GM19351 (cell line): ENCODE measurements around the gene ADCK1.
"Not testable (repeated sequence)": the region's sequence is repeated elsewhere in the genome, so short reads cannot be mapped to it uniquely, and the experiment has no call there.

Source experiments
- ATAC-seq: cut with Tn5 transposase; IDR thresholded peaks from one replicate; pipeline ENCODE4 v1.9.1; 2021; ENCODE audit warnings: mild to moderate bottlenecking, moderate library complexity; ENCODE audit not compliant: unreplicated experiment

ADCK1 gene, protein sequence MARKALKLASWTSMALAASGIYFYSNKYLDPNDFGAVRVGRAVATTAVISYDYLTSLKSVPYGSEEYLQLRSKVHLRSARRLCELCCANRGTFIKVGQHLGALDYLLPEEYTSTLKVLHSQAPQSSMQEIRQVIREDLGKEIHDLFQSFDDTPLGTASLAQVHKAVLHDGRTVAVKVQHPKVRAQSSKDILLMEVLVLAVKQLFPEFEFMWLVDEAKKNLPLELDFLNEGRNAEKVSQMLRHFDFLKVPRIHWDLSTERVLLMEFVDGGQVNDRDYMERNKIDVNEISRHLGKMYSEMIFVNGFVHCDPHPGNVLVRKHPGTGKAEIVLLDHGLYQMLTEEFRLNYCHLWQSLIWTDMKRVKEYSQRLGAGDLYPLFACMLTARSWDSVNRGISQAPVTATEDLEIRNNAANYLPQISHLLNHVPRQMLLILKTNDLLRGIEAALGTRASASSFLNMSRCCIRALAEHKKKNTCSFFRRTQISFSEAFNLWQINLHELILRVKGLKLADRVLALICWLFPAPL

DNA sequence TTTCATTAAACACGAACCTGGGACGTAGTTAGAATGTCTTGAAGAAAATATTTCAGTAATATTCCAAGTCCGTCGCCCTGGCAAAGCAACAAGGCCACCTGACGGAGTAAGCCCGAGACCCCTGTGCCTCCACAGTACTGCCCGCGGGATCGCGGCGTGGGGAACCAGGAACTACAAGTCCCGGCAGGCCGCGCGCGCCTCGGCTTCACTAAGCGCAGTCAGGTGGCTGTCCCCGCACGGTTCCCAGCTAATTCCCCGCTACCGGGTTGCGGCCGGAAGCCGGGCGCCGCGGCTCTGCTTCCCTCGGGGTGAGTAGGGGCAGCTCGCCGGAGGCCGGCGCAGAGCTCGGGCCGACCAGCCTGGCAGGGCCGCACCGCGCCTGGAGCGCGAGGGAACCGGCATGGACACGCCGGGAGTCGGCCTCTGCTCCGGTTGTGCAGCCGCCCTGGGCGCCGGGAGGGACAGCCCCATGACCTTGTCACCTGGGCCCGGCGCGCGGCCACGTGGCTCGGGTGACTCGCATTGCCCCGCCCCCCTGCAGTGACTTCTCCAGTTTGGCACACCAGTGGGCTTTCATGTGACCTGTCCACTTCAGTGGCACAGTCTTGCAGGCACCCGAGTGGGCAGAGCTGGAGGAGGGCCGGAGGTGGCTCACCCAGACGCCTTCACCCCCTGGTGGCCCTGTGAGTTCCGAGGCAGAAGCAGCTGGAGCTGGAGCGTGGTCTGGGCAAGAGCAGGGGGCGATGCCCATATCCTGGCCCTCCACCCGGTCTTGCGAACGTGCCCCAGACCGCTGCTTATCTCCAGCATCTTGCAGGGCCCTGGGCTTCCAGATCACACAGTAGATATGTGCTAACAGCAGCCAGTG is at the start of gene ADCK1:
TSS of gene ADCK1 (plus strand) at position 247 of the 868 bp plus-strand sequence. CDS start 18,870 bp downstream, outside the sequence.
- ATAC-seq = peak; percentile 93

DNA sequence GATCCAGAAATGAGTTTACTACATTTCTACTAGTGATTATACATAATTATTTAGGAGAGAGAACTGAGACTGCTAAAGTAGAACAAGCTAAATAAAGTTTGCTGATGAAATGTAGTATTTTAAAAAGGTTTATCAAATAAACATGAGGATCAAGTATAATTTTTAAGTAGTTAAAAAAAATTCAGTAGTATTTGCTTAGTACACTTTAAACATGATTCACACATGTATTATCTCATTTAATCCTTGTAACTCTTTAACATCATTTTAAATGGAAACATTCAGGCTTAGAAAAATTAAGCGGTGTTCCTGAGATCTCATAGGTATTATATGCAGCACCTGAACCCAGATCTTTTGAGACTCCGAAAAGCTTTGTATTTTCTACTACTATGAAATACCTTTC is 47.6 kb upstream of the ADCK1 start:
- ATAC-seq = no peak

DNA sequence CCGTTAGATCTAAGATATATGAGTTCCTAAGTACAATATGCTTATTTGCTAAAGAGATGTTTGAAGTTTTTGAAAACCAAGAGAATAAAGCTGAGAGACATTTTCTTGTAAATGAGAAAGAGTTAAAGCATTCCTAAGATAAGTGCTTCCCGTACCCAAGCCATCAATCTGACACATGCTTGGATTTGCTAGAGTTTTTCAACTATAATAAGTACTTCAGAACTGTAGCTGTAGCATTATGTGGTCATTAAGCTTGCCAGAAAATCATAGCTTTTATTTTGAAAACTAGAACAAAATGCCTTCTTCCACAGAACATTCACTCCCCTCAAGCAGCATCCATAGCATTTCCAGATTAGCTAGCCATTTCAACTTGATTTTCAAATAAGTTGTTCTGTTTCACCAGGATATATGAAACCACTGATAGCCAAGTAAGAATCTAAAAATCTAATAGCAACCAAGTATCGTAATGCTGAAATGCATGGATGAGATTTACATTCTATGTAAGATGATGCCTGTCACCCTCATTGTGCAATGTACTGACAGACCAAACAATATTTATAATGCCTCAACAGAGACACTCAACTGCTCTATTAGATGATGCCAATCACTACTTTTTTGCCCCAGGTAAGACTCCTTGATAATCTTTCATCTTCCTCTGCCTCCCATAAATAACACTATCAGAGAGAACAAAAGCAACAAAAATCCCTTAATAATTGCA is 47.0 kb upstream of the ADCK1 start:
- ATAC-seq = no peak

DNA sequence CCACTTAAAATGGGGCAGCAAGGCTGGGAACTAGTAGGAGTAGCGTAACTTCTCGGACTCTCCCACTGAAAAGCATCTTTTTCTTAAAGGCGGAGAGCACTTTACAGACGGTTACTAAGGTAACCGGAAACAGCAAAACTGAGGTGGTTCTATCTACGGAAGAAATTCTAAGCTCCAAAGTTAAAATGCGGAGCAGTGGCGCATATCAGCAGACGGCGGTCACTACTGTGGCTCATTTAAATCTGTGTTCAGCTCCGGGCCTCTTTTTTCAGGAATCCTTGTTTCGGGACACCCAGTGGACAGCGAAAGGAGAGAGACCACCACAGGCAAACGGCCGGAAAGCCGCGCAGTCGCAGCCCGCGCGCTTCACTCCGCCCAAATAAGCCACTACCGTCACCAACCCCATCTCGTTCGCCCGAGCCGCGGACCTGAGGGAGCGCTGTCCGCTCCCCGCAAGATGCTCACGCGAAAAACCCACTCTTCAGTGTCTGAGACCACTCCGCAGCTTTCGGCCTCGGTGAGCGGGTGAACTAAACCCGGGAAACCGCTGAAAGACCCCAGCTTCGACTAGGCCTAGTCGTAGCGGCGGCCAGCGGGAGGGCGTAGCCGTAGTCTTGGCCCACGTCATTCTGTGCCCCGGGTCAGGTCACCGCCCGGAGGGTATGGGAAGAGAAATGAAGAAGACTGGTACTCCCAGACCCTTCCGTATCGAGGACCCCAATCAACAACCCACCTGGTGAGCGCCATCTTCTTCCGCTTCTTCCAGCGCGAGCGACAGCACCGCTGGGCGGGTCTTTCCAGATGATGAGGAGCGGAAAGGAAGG is 39.3 kb upstream of the ADCK1 start, which contains the start of gene SNW1:
TSS of gene SNW1 (minus strand) at position 776 of the 824 bp plus-strand sequence. CDS start at position 747, 29 bp downstream.
- ATAC-seq = peak; percentile 93

DNA sequence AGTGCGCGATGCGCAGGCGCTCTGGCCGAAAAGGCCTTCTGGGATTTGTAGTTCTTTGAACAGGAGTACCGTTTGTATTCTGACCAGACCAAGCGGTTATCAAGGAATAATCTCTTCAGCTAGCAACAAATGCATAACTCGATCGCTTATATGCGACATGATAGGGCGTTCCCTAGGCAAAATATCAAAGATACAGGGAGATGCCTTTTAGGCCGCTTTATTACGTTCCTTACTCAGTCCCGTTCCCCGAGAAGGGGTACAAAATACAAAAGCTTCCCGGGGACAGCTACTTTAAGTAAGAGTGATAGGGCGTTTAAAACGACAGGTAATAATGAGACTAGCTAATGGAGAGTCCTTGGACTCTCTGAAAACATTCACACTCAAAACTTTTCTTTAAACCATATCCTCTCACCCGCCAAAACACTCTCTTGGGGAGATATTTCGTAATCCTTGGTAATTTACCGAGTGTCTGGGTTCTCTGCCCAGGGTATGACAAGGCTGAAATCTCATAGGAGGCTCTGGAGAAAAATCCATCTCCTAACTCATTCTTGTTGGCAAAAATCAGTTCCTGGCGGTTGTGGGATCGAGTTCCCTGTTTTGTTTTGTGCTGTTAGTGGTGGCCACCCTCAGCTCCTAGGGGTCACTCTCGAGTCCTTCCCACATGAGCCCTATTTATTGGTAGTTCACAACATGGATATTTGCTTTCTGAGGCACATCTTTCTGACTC is 38.5 kb upstream of the ADCK1 start:
- ATAC-seq = peak; percentile 15

DNA sequence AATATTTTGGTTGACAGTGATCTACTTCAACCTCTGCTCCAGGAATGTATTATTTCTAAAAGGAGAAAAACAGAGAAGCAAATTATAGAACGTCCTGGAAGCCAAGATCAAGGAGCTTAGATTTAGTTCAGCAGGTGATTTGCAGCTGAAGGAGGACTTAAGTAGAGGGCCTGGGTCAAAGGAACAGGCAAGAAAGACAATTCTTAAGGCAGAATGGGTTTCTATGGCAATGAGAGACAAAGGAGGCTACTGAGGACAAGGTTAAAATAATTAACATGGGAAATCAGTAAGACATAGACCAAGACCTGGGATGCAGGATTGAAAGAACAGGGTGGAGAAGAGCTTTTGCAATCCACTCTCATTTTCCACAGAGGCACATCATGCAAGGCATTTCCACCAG is 36.6 kb upstream of the ADCK1 start:
- no peak for ATAC-seq

DNA sequence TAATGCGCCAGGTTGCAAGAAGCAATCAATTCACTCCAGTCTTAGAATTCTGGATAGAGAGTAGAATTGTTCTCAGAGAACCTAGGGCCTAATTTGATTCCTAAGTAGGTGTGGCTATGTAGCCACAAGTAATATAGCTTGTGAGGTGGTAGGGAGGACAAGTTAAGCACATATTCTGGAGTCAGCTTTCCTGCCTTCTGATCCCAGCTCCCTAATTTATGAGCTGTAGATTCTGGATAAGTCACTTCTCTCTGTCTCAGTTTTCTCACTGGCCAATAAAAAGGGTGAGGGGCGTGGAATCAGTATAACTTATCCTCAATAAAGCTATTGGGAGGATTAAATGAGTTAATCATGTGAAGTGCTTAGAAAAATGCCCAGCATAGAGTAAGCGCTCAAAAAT is 35.9 kb upstream of the ADCK1 start:
- ATAC-seq = no peak

DNA sequence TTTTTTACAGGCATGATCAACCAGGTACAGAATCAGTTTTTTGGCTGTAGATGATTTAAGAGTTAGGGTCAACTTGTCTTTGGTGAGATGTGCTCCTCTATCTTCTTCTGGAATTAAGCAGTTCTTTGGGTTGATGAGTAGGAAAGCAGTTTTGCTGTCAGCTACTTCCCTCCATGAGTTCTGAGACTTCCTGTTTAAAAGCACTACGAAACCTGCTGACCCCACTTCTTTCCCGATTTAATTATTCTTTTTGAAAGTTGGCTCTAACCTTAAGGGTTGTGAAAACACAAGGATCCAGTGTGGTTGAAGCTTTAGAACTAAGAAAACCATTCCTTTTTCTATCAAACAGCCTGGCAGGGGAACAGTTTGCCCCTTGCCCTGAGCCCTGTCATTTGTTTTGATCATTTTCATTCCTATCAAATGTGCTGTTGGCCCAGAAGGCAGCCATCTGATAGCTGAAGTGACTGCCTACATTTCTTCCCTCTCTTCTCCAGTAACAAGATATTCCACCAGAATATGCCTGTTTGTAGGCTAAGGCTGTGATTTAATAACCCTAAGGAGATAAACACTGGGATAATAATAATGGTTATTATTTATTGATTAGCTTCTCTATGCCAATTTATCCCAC is 31.4 kb upstream of the ADCK1 start:
- ATAC-seq = not testable (repeated sequence)

DNA sequence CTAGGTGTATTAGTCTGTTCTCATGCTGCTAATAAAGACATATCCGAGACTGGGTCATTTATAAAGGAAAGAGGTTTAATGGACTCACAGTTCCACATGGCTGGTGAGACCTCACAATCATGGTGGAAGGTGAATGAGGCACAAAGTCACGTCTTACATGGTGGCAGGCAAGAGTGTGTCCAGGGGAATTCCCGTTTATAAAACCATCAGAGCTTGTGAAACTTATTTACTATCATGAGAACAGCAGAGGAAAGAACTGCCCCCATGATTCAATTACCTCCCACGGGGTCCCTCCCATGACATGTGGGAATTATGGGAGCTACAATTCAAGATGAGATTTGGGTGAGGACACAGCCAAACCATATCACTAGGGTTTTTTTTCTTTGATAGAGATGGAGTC is 25.9 kb upstream of the ADCK1 start:
- ATAC-seq = not testable (repeated sequence)

DNA sequence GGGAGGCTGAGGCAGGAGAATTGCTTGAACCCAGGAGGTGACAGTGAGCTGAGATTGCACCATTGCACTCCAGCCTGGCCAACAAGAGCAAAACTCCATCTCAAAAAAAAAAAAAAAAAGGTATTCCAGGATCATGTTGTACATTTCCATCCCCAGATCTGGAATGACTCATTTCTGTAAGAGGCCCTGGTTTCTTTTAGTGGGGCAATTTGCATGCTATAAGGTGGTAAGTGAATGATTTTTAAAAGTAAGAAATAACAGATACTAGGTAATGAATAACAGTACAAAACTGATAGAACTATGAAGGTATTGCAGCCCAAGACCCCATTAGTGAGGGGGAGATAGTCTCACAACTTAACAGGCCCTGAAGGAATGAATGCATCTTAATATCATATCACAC is 17.7 kb upstream of the ADCK1 start:
- ATAC-seq = peak; percentile 50

DNA sequence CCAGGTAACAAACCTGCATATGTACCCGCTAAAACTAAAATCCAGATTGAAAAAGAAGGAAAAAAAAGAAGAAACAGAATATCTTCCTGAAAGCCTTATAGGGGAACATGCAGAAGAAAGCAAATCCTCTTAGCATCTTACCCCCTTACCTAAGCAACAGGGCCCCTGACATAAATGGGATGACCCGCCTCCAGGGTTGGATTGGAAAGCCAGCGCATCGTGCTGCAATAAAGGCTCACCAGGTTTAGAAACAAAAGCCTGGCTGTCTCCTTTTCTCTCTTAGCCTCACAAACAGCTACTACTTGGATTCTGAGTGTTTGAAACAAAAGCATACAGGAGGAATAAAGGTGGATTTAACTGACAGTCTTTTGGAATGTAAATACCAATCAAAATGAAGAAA is 13.8 kb upstream of the ADCK1 start:
- no peak for ATAC-seq

DNA sequence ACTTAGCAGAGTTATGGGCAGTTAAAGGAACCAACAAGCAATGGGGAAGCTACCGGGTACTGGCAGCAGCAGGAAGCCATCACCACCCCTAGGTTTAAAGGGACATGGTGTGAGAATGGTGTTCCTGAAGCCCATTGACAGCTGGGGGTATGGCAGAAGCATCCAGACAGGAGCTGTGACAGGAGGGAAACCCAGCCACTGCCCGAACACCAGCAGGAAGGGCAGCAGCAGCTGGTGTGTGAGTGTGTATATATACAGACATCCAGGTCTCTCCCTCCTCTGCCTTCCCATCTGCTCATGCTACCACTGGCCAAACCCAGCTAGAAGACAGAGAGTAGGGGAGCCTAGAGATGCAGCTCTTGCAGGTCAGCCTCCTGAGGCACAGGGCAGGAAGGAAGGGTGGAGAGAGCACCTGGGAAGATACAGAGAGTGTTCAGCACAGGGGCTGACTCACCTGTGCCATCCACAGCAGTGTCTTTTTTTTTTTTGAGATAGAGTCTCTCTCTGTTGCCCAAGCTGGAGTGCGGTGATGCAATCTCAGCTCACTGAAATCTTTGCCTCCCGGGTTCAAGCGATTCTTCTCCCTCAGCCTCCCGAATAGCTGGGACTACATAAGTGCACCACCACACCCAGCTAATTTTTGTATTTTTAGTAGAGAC is 9.2 kb upstream of the ADCK1 start:
- no peak for ATAC-seq

DNA sequence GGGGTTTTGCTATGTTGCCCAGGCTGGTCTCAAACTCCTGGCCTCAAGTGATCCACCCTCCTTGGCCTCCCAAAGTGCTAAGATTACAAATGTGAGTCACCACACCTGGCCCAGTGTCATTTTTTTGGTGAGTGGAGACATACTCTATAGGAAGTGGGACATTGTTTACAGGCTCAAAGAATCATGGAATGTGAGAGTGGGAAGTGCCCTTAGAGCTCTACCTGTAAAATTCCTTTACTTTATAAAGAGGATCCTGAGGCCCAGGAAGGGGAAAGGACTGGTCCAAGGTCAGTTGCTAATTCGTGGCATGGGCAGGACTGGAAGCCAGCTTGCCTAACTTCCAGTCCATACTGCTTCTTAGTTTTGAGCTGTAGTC is 8.7 kb upstream of the ADCK1 start:
- ATAC-seq = no peak

DNA sequence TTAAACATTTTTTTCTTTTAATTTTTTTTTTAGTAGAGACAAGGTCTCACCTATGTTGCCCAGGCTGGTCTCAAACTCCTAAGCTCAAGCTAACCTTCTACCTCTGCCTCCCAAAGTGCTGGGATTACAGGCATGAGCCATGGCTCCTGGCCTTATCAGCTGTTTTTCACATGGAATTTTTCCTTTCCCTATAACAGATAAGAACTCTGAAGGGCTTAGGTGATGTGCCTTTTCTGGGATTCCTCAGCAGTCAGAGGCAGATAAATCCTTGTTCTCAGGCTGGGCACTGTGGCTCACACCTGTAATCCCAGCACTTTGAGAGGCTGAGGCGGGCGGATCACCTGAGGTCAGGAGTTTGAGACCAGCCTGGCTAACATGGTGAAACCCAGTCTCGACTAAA is 6.7 kb upstream of the ADCK1 start:
- ATAC-seq = not testable (repeated sequence)

DNA sequence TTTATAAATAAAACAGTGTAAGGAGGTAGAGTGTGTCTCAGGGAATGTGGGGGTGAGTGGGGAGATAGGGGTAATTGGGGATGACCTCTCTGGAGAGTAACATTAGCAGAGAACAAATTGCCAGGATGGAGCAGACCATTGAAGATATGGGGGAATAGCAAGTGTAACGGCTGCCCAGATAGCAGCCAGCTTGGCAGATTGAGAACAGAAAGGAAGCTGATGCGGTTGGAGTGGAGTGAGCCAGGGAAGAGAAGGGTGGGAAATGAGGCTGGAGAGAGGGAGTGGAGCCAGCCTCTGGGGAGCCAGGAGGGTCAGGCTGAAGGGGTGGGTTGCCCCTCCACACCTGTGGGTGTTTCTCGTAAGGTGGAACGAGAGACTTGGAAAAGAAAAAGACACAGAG is 5.6 kb upstream of the ADCK1 start:
- ATAC-seq = no peak

DNA sequence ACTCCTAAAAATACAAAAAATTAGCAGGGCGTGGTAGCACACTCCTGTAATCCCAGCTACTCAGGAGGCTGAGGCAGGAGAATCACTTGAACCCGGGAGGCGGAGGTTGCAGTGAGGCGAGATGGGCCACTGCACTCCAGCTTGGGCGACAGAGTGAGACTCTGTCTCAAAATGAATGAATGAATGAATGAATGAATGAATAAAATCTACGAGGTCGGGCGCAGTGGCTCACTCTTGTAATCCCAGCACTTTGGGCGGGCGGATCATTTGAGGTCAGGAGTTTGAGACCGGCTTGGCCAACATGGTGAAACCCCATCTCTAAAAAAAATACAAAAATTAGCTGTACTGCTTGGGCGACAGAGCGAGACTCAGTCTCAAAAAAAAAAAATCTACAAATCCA is 453 bp upstream of the ADCK1 start:
- ATAC-seq = not testable (repeated sequence)

DNA sequence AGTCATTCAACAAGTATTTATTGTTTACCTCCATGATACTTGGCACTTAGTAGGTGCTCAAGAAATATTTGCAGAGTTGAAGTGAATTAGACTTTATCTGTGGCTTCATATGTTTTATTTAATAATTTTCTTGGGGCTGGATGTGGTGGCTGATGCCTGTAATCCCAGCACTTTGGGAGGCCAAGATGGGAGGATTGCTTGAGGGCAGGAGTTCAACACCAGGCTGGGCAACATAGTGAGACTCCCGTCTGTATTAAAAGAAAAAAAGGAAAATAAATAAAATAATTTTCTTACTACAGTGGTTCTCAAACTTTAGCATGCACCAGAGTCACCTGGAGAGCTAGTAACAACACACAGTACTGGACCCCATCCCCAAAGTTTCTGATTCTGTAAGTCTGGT is 905 bp downstream of the ADCK1 start:
- no peak for ATAC-seq

DNA sequence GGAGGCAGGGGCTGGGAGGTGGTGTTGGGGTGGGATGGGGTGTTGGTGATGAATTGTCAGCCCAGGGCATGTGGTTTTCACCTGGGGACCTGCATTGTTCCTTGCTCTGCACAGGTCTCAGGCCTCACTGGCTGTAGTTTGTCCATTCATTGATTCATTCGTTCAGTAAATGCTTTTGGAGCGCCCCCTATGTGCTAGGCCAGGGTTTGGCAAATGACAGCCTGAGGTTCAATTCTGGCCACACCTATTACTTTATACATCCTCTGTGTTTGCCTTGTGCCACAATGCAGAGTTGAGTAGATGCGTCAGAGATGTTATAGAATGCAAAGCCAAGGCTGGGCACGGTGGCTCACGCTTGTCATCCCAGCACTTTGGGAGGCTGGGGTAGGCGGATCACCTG is 4.7 kb downstream of the ADCK1 start:
- no peak for ATAC-seq

DNA sequence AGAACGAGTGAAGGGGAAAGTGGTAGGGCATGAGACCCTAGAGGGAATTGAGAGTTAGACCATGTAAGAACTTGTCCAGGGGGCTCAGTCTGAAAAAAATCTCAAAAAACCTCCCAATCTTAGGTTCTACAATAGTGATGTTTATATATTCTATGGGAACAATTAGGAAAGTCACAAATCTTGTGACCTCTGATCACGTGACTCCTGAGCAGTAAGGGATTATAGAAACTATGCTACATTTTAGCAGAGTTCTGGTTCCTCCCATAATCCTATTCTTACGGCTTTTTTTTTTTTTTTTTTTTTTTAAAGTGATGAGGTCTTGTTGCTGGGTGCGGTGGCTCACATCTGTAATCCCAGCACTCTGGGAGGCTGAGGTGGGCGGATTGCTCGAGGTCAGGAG is 5.8 kb downstream of the ADCK1 start:
- ATAC-seq = no peak
